Left ventricle myocardium inferior (tissue), 1 donor: Measurements from ENCODE around the gene FOXP4. TPM values are rescaled to one million over a fixed set of nuclear protein-coding genes. Genes with fewer than 3 reads are reported as not detected.

Source experiments
- DNase-seq: peaks from one replicate; pipeline ENCODE4 v3.0.0-alpha.2; 2020
- H3K27ac ChIP-seq: fragments of 200-600 bp; replicated peaks from 2 replicates; pipeline ENCODE4 v1.8.0; 2021
- H3K27me3 ChIP-seq: fragments of 200-600 bp; 2 replicates; pipeline ENCODE4 v1.8.0; 2021; ENCODE audit warnings: low read depth
- H3K36me3 ChIP-seq: fragments of 200-600 bp; 2 replicates; pipeline ENCODE4 v1.8.0; 2021
- H3K4me1 ChIP-seq: fragments of 200-600 bp; 2 replicates; pipeline ENCODE4 v1.8.0; 2021
- H3K4me3 ChIP-seq: fragments of 200-600 bp; 2 replicates; pipeline ENCODE4 v1.8.0; 2021; ENCODE audit warnings: mild to moderate bottlenecking, moderate library complexity
- H3K9me3 ChIP-seq: fragments of 200-600 bp; replicated peaks from 2 replicates; pipeline ENCODE4 v1.8.0; 2021
- CTCF ChIP-seq: fragments of 200-600 bp; IDR thresholded peaks from 2 replicates; pipeline ENCODE4 v1.8.0; 2021; ENCODE audit warnings: antibody characterized with exemption, mild to moderate bottlenecking, borderline replicate concordance
- intact Hi-C: fragments of 100-400 bp; cut with micrococcal nuclease; formaldehyde crosslinking; loops from one replicate; pipeline ENCODE4 v1.11.0; 2022
- total RNA-seq: library from RNA; stranded (reverse); fragmentation: NEBNext Ultra II Directional; extraction: Animal tissue kit (Norgen Biotek cat#: 25700); gene quantifications from one replicate; pipeline ENCODE4 v1.2.1, GENCODE V29; 2021
- donor health status: DM: no; HTN: yes; CAD: no; lungs with severe emphysema.

The FOXP4 gene
- total RNA-seq, 1 donor from 2014 or later, result 15.0 TPM

GRCh38 chr6:41548841-41549642 is 2.9 kb downstream of the FOXP4 start:
- Histone ChIP-seq H3K27ac (no peak overlapping the region), H3K9me3 (no peaks in the 10 kb centered on the region), H3K27me3 (peaks cover 48% of the 10 kb centered on the region), H3K4me1 (peaks cover 62% of the 10 kb centered on the region), H3K36me3 (no peaks in the 10 kb centered on the region), H3K4me3 (peak overlapping the region; percentile 91)
- TF ChIP-seq CTCF, result no peak
- intact Hi-C loops, result no loop called here
- no peak for DNase-seq

- Histone ChIP-seq H3K9me3 (no peaks in the 10 kb centered on the region), H3K4me3 (no peak overlapping the region), H3K27ac (no peak overlapping the region), H3K27me3 (peaks cover 43% of the 10 kb centered on the region), H3K4me1 (peaks cover 62% of the 10 kb centered on the region), H3K36me3 (no peaks in the 10 kb centered on the region)
- intact Hi-C loops, result no loop called here
- DNase-seq, result no peak
- no peak for TF ChIP-seq CTCF
Measured at GRCh38 chr6:41549673-41550072, 3.5 kb downstream of the FOXP4 start.

- Histone ChIP-seq H3K36me3 (no peaks in the 10 kb centered on the region), H3K27ac (no peak overlapping the region), H3K4me3 (no peak overlapping the region), H3K4me1 (peaks cover 52% of the 10 kb centered on the region), H3K27me3 (peaks cover 39% of the 10 kb centered on the region), H3K9me3 (no peaks in the 10 kb centered on the region)
- no peak for TF ChIP-seq CTCF
- no peak for DNase-seq
- intact Hi-C loops, result no loop called here
Measured at GRCh38 chr6:41551086-41551700, 5.0 kb downstream of the FOXP4 start.

- Histone ChIP-seq H3K4me3 (no peak overlapping the region), H3K36me3 (no peaks in the 10 kb centered on the region), H3K27me3 (peaks cover 37% of the 10 kb centered on the region), H3K9me3 (no peaks in the 10 kb centered on the region), H3K4me1 (peaks cover 51% of the 10 kb centered on the region), H3K27ac (no peak overlapping the region)
- no peak for DNase-seq
- no peak for TF ChIP-seq CTCF
- intact Hi-C loops, result no loop called here
Measured at GRCh38 chr6:41551857-41552256, 5.7 kb downstream of the FOXP4 start.

- TF ChIP-seq CTCF, result no peak
- peaks cover 30% of the 10 kb centered on the region for H3K27me3 ChIP-seq
- DNase-seq, result no peak
- no peaks in the 10 kb centered on the region for H3K36me3 ChIP-seq
- intact Hi-C loops, result no loop called here
- no peaks in the 10 kb centered on the region for H3K9me3 ChIP-seq
- no peak overlapping the region for H3K4me3 ChIP-seq
- no peak overlapping the region for H3K27ac ChIP-seq
- peaks cover 42% of the 10 kb centered on the region for H3K4me1 ChIP-seq
Measured at GRCh38 chr6:41552723-41553122, 6.5 kb downstream of the FOXP4 start.
